GM21529 (cell line): ENCODE data around the gene EXTL2.
"Not testable (repeated sequence)": the region's sequence is repeated elsewhere in the genome, so short reads cannot be mapped to it uniquely, and the experiment has no call there.

Source experiments
- ATAC-seq: cut with Tn5 transposase; IDR thresholded peaks from one replicate; pipeline ENCODE4 v1.9.1; 2021; ENCODE audit not compliant: unreplicated experiment

EXTL2 gene

DNA sequence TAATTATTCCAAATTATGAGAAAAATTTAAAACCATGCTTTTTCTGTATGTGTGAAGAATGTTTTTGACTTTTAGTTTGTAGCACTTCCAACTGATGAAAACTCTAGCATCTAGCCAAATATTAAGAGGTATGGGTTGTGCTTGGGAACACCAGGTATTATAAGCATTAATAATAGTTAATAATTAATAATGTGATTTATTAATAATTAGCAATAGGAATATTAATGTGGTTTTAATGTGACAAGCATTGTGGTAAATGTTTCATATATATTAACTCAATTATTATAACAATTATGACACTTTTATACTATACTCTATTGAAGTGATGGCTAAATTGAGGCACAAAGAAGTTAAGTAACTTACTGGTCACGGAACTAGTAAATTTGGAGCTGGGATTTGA is 9.1 kb upstream of the EXTL2 start:
- ATAC-seq, result no peak

DNA sequence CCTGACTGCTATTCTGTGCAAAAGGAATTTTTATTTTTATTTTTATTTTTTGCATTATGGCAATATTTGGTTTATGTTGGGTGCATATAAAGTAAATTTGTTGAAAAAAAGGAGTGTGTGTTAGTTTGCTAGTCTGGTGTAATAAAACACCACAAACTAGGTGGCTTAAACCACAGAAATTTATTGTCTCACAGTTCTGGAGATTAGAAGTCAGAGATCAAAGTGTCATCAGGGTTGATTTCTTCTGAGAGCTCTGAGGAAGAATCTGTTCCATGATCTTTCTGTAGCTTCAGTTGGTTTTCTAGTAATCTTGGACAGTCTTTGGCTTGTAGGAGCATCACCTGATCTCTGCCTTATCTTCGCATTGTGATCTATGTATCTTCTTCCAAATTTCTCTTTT is 7.7 kb upstream of the EXTL2 start:
- ATAC-seq, result no peak

DNA sequence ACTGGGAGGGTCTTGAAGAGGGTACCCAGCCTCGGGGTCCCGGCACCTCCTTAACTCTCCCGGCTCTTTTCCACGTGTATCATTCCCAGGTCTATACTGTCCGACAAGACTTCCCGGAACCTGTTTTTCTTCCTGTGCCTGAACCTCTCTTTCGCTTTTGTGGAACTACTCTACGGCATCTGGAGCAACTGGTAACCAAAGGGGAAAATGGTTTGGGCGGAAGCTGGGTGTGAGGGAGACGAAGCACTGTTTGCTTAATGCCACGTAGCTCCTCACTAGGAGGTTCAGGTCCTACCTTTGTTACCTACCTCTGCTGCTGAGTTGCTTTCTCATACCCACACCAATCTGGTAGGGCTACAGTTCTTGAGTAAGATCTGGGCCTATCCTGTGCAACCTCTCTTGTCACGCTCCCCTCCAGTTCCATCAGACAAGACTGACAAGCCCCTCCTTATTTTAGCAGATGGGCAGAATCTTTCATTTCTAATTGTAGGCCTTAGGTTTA is 1.9 kb upstream of the EXTL2 start:
- peak; percentile 38 for ATAC-seq

DNA sequence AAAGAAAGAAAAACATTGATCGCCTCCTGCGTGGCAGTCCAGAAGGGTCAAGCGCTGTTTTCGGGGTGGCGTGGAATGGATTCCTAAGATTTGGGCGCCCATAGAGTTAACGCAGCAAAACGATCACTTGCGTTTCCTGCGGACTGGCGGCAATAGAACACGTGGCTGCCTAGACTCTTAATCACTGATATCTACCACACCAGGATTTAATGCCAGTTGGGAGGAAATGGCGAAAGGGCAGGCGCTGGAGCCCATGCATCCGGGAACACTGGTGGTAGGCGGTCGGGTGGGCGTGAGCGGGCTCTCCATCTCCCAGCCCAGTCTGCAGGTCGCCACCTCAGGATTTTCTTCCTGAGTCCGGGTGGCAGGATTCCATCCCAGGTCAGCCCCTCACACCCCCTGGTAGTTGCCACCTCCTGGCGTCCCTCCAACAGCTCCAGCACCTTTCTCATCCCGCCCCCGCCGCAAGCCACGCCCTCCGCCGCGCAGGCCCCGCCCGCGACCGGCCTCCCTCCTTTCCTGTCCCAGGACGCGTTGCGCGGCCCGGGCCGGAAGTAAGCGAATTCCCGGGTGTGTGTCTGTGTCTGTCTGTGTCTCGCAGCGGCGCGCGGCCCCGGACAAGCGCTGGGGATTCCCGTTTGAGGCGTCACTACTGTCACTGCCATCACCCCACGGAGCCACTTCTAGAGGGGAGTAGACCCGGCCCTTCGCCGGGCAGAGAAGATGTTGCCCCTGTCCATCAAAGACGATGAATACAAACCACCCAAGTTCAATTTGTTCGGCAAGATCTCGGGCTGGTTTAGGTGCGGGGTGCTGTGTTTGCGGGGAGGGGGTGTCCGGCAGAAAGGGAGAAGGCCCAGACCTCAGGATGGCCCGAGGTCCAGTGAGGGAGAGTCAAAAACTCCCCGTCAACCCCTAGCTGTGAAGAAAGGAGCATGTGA is 1.2 kb upstream of the EXTL2 start, which contains the start of gene SLC30A7:
TSS of gene SLC30A7 (plus strand) at position 551 of the 941 bp plus-strand sequence. CDS start at position 724, 173 bp downstream.
- ATAC-seq, result peak; percentile 72

DNA sequence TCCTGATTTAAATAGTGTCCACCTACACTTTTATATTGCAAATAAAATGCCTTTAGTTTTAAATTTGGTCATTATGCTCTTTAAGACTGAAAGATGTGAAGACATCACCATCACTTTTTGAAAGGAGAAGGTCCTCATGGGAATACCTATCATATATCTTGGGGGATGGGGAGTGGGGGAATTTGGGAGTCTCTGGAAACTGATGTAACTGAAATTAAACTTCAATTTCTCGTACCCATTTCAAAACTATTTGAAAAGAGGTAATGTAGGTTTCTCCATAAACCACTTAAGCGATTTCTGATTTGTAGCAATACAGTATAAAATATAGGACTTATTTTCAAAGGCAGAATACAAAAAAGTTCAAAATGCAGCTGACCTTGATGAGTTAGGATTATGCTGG is 924 bp downstream of the EXTL2 start:
- no peak for ATAC-seq

DNA sequence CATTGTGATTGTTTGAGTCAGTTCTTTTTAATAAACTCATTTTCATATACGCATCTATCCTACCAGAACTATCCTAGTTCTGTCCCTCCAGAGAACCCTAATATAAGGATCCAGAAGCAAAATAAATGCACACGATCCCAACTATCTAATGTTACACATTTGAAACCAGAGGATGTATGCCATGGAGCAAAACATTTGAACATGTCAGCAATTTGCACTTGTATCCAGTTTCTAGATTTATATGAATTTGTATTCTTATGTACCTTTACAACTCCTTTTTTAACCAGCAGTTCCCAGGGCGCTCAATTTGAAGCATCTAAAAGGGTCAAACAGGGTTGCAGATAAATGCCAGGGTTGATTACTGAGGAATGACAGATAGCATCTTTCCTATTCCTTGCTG is 2.1 kb downstream of the EXTL2 start:
- ATAC-seq, result no peak

DNA sequence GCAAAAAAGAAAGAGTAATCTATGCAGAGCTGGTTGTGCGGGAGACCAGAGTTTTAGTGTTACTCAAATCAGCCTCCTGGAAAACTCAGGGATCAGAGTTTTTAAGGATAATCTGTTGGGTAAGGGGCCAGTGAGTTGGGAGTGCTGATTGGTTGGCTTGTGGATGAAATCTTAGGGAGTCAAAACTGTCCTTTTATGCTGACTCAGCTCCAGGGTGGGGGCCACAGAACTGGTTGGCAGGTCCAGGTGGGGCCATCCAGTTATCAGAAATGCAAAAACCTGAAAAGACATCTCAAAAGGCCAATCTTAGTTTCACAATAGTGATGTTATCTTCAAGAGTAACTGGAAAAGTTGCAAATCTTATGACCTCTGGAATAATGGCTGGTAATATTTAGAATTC is 3.3 kb downstream of the EXTL2 start:
- no peak for ATAC-seq

DNA sequence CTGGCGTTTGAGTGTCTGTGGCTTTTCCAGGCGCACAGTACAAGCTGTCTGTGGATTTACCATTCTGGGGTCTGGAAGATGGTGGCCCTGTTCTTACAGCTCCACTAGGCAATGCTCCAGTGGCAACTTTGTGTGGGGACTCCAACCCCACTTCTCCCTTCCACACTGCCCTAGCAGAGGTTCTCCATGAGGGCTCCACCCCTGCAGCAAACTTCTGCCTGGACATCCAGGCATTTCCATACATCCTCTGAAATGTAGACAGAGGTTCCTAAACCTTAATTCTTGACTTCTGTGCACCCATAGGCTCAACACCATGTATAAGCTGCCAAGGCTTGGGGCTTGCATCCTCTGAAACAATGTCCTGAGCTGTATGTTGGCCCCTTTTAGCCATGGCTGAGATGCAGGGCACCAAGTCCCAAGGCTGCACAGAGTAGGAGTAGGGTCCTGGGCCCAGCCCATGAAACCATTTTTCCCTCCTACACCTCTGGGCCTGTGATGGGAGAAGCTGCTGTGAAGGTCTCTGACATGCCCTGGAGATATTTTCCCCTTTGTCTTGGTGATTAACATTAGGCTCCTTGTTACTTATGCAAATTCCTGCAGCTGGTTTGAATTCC is 4.7 kb downstream of the EXTL2 start:
- not testable (repeated sequence) for ATAC-seq

DNA sequence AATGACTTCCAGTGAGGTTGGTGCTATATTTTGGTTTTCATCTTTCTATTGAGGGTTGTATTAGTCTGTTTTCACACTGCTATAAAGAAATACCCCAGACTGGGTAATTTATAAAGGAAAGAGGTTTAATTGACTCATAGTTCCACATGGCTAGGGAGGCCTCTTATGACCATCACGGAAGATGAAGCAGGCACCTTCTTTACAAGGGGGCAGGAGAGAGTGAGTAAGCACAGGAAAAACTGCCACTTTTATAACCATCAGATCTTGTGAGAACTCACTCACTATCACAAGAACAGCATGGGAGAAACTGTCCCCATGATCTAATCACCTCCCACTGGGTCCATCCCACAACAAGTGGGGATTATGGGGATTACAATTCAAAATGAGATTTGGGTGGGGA is 5.6 kb downstream of the EXTL2 start:
- not testable (repeated sequence) for ATAC-seq

DNA sequence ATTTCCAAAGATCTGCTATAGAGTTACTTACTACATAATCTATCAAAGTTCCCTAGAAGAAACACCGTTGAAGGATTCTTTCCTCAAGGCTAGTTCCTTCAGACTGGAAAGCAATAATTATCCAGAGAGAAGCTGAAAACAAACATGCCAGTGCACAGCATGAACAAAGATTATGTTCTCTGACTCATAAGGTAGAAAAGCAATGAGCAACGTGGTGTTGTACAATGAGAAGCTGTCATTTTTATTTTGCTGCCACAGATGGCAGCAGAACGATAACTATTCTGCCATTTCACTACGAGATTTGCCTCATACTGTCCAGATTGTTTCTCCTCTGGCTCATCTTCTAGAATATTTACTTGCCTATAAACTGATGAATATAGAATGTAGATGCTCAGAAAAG is 10.7 kb downstream of the EXTL2 start:
- no peak for ATAC-seq

DNA sequence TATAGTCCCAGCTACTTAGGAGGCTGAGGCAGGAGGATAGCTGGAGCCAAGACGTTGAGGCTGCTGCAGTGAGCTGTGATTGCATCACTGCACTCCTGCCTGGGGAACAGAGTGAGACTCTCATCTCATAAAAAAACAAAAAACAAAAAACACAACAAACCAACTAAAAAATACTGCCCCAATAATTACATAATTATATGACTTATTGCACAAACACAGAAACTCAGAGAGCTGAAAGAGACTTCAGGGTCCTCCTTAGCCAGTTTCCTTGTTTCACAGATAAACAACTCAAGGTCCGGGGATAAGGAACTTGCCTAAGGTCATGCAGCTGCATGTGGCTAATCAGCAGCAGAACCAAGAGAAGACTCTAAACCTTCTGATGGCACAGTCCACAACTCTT is 11.9 kb downstream of the EXTL2 start:
- ATAC-seq, result no peak

DNA sequence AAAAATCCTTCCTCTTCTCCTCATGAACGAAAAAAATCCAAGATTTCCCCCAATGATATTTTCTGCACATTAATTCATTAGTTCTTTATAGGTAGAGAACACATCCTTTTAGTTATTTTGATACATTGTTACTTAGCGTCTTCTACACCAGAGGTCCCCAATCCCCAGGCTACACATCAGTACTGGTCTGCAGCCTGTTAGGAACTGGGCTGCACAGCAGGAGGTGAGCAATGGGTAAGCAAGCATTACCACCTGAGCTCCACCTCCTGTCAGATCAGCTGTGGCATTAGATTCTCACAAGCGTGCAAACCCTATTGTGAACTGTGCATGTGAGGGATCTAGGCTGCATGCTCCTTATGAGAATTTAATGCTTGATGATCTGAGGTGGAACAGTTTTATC is 13.0 kb downstream of the EXTL2 start:
- ATAC-seq, result no peak

DNA sequence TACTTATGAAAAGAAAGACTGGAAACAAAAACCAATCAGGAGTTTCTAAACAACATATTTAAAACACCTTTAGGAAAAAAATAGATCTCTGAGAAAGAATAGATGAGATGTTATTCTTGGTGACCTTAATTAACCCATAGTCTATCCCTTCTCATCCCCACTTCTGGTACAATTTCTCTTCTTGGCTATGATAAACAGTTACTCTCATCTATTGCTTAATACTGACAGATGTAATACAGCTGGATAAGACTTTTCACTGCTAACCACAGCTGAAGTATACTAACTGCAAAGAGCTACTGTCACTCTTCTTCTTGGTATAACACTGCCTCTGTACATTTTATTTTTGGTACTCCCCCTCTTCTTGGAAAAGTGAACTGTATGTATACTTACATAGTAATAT is 15.2 kb downstream of the EXTL2 start:
- no peak for ATAC-seq

DNA sequence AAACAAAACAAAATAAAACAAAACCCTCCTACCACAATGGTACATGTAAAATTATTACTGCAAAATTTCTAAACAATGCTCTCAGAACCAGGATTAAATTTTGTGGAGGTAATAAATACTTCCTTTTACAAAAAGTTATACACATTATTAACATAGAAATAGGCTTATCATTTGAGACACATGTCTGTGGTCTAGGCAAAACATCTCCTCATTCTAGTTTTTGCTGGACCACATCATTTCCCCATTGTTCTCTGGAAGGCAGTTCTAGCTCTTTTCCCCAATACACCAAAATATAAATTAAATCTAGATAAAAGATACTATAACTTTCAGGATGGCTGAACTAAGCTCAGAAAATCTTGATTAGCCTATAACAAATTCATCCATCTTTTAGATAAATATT is 18.4 kb downstream of the EXTL2 start:
- no peak for ATAC-seq

DNA sequence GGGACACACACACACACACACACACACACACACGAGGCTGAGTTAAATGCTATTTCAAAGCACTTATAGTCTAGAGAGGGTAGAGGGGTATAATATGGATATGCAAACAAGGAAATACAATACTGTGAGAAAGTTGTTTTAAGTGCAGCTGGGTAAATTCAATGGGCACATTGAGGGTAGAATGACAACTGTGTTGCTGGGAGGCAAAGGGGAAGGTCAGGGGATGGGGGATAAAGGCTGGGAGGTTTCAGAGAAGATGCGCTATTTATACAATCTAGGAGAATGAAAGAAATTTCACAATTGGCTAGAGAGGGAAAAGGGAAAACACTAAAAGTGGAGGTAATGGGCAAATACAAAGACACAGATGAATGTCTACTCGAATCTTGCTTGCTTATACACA is 19.4 kb downstream of the EXTL2 start:
- no peak for ATAC-seq

DNA sequence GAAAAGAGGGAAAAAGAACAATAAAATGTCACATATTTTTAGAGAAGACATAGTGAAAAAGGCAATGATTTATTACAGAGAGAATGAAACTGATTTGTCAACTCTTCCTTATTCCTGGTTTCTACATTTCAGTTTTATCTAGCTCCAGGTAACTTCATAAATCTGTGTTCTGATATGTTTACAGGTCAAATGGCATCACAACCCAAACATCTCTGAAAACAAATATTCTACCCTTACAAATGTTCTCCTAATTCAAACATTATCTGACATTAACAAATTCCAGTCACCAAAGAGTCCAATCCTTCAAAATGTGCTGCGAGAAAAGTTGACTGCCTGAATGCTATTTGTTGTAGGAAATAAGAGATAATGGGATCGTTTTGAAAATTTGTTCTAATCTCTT is 20.2 kb downstream of the EXTL2 start:
- ATAC-seq, result no peak

DNA sequence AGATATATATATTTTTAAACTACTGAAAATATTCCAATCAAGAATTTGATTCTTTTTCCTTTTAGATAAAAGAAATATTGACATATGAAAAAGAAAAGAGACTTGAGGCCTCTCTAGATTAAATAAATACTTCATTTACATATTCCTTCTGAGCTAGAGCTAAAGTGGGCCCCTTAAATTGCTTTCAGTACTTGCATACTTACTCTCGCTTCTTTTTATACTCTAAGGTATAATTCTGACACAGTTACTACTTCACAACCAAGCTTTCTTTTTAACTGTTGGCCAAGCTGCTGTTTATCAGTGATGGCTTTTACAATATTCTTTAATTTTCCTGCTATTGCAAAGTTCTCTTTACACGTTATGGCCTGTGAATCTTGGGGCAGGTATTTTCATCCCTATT is 24.6 kb downstream of the EXTL2 start:
- ATAC-seq, result no peak

DNA sequence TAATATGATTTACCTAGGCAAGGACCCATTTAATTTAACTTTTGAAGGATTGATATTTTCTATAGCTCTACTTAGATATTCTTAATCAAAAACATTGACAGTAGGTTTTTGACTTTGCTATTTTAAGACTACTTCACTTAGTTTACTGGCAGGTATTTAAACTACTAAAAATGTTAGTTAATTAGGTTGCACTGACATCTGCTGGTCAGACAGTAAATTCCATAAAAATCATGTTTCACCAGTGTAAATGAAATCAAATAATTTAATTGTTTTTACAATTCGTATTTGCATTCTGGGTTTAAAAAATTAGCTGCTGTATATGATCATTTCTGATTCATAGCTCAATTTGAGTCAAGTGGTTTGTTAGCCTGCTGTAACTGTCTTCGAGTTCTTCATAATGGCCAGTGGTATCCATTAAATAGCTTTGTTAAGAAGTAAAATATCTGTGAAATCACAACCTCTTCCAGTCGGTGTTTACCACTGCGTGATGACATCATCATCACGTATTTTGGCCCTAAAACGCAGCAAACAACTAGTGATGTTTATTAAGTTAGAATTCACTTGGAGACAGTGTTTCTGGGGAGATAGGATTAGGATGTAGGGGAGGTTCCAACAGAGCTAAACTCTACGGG is 26.2 kb downstream of the EXTL2 start:
- ATAC-seq, result no peak

DNA sequence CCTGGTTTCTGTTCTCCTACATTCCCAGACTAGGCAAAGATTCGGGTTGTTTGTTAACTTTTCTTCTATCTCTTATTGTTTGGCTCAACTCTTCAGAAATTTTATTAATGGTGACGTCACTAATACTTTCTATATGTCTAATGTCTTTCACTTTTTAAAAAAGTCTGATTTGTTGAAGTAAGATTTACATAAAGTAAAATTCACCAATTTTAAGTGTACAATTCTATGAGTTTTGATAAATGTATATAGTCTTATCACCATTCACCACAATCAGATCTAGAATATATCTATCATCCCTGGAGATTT is 27.8 kb downstream of the EXTL2 start:
- no peak for ATAC-seq

DNA sequence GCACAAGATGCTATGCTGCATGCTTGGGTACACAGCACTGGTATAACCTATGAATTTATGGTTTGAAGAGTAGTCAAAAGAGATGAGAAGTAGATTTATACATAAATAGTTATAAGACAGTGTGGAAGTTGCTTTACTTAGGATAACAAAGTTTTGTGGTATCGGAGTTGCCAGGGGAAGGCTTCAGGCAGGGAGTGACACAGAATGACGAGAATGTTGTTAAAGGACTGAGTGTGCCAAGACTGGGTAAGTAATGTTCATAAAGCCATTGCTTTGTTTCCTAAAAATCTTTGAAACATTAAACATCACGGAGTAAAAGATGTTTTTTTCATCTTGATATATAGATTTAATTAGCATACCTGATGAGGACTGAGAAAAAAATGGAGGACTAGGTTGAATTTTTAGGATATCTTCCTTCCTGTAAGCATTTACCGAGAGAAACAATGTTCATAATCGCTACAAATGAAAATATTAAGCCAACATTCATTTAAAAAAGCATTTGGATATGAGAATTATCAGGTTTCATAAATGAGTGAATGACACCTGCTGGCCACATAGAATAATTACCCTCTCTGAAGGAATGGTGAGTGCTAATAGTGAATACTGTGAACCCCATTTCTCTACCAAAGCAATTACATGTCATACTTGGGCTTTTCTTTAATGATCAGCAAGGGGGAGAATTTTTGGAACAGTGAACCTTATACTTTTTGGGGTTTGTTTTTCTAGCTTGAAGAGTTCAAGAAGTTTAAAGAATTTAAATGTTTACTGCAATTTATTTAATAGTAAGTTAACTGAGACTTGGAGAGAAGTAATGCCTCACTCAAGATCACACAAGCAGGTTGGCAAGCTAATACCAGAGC is 28.4 kb downstream of the EXTL2 start:
- ATAC-seq, result peak; percentile 63

DNA sequence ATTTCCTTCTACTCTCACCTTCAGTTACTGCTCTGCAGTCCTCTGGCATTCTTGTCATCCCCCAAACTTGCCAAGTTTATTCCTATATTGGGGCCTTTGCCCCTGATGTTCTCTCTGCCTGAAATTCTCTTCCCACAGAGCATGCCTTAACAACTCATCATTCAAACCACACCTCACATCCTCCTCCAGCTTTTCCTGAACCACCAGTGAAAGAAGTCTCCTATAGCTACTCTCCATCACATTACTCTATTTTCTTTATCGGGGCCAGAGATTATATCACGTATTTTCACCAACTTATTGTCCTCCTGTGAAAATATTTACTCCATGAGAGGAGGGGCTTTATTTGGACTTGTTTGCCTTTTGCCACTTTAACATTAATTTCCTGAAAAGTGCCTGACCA is 32.1 kb downstream of the EXTL2 start:
- ATAC-seq, result no peak
